Mesenchymal stem cell (in vitro differentiated cells and primary cell): ENCODE data around the gene IRF2.
A peak's percentile ranks its signal among the peaks of the same experiment; 100 is the strongest.

ENCODE experiments used
- DNase-seq: peaks from one replicate; pipeline ENCODE4 v3.0.0-alpha.2; 2013
- H2AFZ ChIP-seq: one replicate; pipeline ENCODE4 v1.6.1; 2013; ENCODE audit warnings: low read depth, mild to moderate bottlenecking, control low read depth, inconsistent platforms, low read length, moderate library complexity
- H2AK5ac ChIP-seq: 2 replicates; pipeline ENCODE4 v1.6.1; 2013; ENCODE audit warnings: low read length, moderate library complexity, mild to moderate bottlenecking, inconsistent platforms; ENCODE audit not compliant: severe bottlenecking
- H2BK120ac ChIP-seq: one replicate; pipeline ENCODE4 v1.6.1; 2013; ENCODE audit warnings: low read depth, mild to moderate bottlenecking, inconsistent platforms, low read length, moderate library complexity
- H2BK12ac ChIP-seq, 2 experiments: one replicate each; pipeline ENCODE4 v1.6.1; 2013; ENCODE audit warnings: inconsistent platforms in 2 of 2, low read length in 2 of 2, mild to moderate bottlenecking in 2 of 2, moderate library complexity in 2 of 2, control low read depth in 1 of 2
- H2BK15ac ChIP-seq: one replicate; pipeline ENCODE4 v1.6.1; 2013; ENCODE audit warnings: mild to moderate bottlenecking, low read depth, inconsistent platforms; ENCODE audit not compliant: poor library complexity, severe bottlenecking
- H2BK5ac ChIP-seq: 2 replicates; pipeline ENCODE4 v1.6.1; 2013; ENCODE audit warnings: low read depth, mild to moderate bottlenecking, low read length, control low read depth, inconsistent platforms; ENCODE audit not compliant: poor library complexity, severe bottlenecking
- H3K14ac ChIP-seq, 2 experiments: one replicate each; pipeline ENCODE4 v1.6.1; 2013; ENCODE audit warnings: inconsistent platforms in 2 of 2, low read length in 2 of 2, control low read depth in 1 of 2, mild to moderate bottlenecking in 1 of 2, moderate library complexity in 1 of 2
- H3K18ac ChIP-seq, 2 experiments: one replicate each; pipeline ENCODE4 v1.6.1; 2013; ENCODE audit warnings: inconsistent platforms in 2 of 2, low read length in 2 of 2, control low read depth in 1 of 2, low read depth in 1 of 2, mild to moderate bottlenecking in 1 of 2
- H3K23ac ChIP-seq, 2 experiments: one replicate each; pipeline ENCODE4 v1.6.1; 2013; ENCODE audit warnings: inconsistent platforms in 2 of 2, low read length in 2 of 2, mild to moderate bottlenecking in 2 of 2, moderate library complexity in 2 of 2, control low read depth in 1 of 2
- H3K27ac ChIP-seq: 2 replicates; pipeline ENCODE4 v1.5.1; 2013; ENCODE audit warnings: mild to moderate bottlenecking, moderate library complexity, low read length, control low read depth, inconsistent platforms; ENCODE audit not compliant: poor library complexity, severe bottlenecking
- H3K27me3 ChIP-seq, 2 experiments: 2 replicates each; pipeline versions ENCODE4 v1.6.1 to v1.7.0; 2013; ENCODE audit warnings: low read length in 2 of 2, mild to moderate bottlenecking in 2 of 2, moderate library complexity in 2 of 2, control low read depth in 1 of 2, inconsistent platforms in 1 of 2; ENCODE audit not compliant: control insufficient read depth in 1 of 2, insufficient read depth in 1 of 2
- H3K36me3 ChIP-seq, 2 experiments: 2 replicates each; pipeline versions ENCODE4 v1.6.1 to v1.7.0; 2013; ENCODE audit warnings: low read length in 2 of 2, control low read depth in 1 of 2, inconsistent platforms in 1 of 2, low read depth in 1 of 2, mild to moderate bottlenecking in 1 of 2; ENCODE audit not compliant: insufficient read depth in 2 of 2, control insufficient read depth in 1 of 2
- H3K4ac ChIP-seq, 2 experiments: one replicate each; pipeline ENCODE4 v1.6.1; 2013; ENCODE audit warnings: inconsistent platforms in 2 of 2, low read length in 2 of 2, mild to moderate bottlenecking in 2 of 2, moderate library complexity in 2 of 2, control low read depth in 1 of 2, low read depth in 1 of 2
- H3K4me1 ChIP-seq: 2 replicates; pipeline ENCODE4 v1.6.1; 2013; ENCODE audit warnings: low read depth, low read length, control low read depth; ENCODE audit not compliant: control insufficient read depth, insufficient read depth
- H3K4me2 ChIP-seq: 2 replicates; pipeline ENCODE4 v1.6.1; 2013; ENCODE audit warnings: low read length, mild to moderate bottlenecking, inconsistent platforms; ENCODE audit not compliant: poor library complexity, severe bottlenecking
- H3K4me3 ChIP-seq, 2 experiments: 2 replicates each; pipeline versions ENCODE4 v1.5.1 to v1.7.0; 2013; ENCODE audit warnings: low read length in 2 of 2, mild to moderate bottlenecking in 2 of 2, control low read depth in 1 of 2, low read depth in 1 of 2; ENCODE audit not compliant: insufficient read depth in 1 of 2
- H3K79me1 ChIP-seq: replicated peaks from 2 replicates; pipeline ENCODE4 v1.6.1; 2013; ENCODE audit warnings: mild to moderate bottlenecking, control low read depth, low read length, inconsistent platforms; ENCODE audit not compliant: poor library complexity, severe bottlenecking
- H3K9ac ChIP-seq: 2 replicates; pipeline ENCODE4 v1.7.0; 2013; ENCODE audit warnings: mild to moderate bottlenecking, low read length, moderate library complexity
- H3K9me3 ChIP-seq: 2 replicates; pipeline ENCODE4 v1.7.0; 2013; ENCODE audit warnings: mild to moderate bottlenecking, low read length; ENCODE audit not compliant: control insufficient read depth
- H4K8ac ChIP-seq: one replicate; pipeline ENCODE4 v1.6.1; 2013; ENCODE audit warnings: inconsistent platforms, mild to moderate bottlenecking, low read length, moderate library complexity
- H4K91ac ChIP-seq: one replicate; pipeline ENCODE4 v1.6.1; 2013; ENCODE audit warnings: mild to moderate bottlenecking, low read length, inconsistent platforms
- WGBS: methylation state at CpG from one replicate; pipeline ENCODE4 v1.1.7; 2013; ENCODE audit warnings: mixed read lengths; 5-methylcytosine and 5-hydroxymethylcytosine counted together

IRF2 gene

DNA sequence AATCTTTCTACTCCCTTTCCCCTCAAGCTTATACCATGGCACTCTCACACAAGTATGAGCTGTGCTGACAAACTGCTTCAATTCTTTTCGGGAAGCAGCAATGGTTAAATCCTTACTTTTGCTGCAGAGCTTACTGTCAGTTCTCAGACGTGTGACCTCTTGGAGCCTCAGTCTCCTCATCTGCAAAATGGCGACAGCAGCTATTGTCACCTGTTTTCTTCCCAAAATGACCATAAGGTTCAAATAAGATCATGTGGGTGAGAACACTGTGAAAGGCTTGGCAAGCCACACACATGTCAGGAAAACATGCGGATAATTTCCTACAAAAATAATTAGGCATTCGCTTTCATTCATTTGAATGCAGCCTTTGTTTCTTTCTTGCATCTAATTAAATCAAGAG lies 36.8 kb upstream of the IRF2 start:
- H2BK12ac ChIP-seq, result no peak overlapping the region
- H3K14ac ChIP-seq, result no peak overlapping the region

DNA sequence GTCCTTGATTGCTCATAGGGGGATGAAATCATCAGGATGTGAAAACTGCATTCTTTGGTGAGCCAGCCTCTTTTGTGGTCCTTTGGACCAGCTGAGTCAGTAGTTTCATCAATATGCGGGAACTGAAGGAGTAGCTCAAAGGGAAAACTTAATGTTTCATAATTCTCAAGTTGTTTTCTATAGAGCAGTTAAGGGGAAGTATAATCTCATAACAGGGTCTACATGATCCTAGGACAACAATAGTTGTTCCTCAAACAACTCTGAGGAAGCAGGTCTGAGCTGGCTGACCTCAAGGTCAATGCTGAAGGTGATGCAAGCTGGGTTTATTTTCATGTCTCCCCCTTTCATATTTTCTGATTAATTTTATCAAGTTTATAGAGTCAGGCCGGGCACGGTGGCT lies 36.1 kb upstream of the IRF2 start:
- Histone ChIP-seq H4K8ac (no peak overlapping the region), H3K27me3 (no peaks in the 10 kb centered on the region), H2BK15ac (no peak overlapping the region), H3K4ac (no peak overlapping the region), H3K4me3 (no peak overlapping the region), H2AK5ac (no peak overlapping the region), H3K18ac (no peak overlapping the region), H3K36me3 (no peaks in the 10 kb centered on the region), H2BK120ac (no peak overlapping the region), H3K79me1 (no peaks in the 10 kb centered on the region), H2BK12ac (no peak overlapping the region), H3K14ac (no peak overlapping the region), H2AFZ (no peak overlapping the region), H4K91ac (no peak overlapping the region), H3K23ac (no peak overlapping the region), H3K4me2 (no peak overlapping the region), H2BK5ac (no peak overlapping the region), H3K9me3 (no peaks in the 10 kb centered on the region), H3K4me1 (peaks cover 2% of the 10 kb centered on the region), H3K9ac (no peak overlapping the region), H3K27ac (no peak overlapping the region)
- WGBS, result 93% methylated on average over 2 of the region's 3 CpGs
- no peak for DNase-seq

More for the DNA sequence above, 36.8 kb upstream of the IRF2 start:
- Histone ChIP-seq H4K8ac (no peak overlapping the region), H3K4ac (no peak overlapping the region), H4K91ac (no peak overlapping the region), H3K4me1 (peaks cover 2% of the 10 kb centered on the region), H2BK5ac (no peak overlapping the region), H2BK120ac (no peak overlapping the region), H3K79me1 (no peaks in the 10 kb centered on the region), H3K36me3 (no peaks in the 10 kb centered on the region), H3K4me2 (no peak overlapping the region), H3K27me3 (no peaks in the 10 kb centered on the region), H2BK15ac (no peak overlapping the region), H3K9ac (no peak overlapping the region), H3K9me3 (no peaks in the 10 kb centered on the region), H3K27ac (no peak overlapping the region), H3K4me3 (no peak overlapping the region), H2AFZ (no peak overlapping the region), H3K18ac (no peak overlapping the region), H2AK5ac (no peak overlapping the region), H3K23ac (no peak overlapping the region)
- no peak for DNase-seq
- 97% methylated on average over 5 of the region's 5 CpGs for WGBS

DNA sequence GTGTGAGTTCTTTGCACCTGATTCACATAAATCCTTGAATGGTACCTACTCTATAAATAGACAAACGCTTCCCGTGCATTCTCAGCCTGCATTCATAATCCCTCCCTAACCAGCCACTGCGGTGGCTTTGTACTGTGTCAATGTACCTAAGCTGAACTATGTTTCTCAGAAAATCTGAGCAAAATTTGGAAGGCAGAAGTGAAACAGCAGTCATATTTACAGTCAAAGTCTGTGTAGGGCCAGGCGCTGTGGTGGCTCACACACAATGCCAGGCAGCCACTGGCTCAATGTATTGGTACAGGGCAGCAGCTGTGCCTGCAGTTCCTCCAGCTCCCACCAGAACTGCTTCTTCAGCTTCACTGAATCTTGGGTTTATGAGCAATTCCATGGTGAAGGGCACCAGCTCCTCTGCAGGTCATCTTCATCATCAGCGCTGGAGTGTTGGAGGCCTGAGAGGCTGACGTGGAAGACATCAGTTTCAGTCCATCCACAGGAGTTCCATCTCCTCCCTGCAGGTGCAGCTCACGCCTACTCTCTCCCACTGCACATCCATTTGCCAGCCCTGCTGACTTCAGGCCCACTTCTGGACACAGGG lies 32.3 kb upstream of the IRF2 start:
- Histone ChIP-seq H3K4me1 (peaks cover 3% of the 10 kb centered on the region), H3K4me2 (no peak overlapping the region), H3K27ac (no peak overlapping the region), H3K79me1 (no peaks in the 10 kb centered on the region), H3K23ac (no peak overlapping the region), H3K4ac (no peak overlapping the region), H2BK12ac (no peak overlapping the region), H3K36me3 (no peaks in the 10 kb centered on the region), H2AFZ (no peak overlapping the region), H3K4me3 (no peak overlapping the region), H4K8ac (peak overlapping the region; percentile 4), H2BK5ac (no peak overlapping the region), H2AK5ac (no peak overlapping the region), H3K27me3 (no peaks in the 10 kb centered on the region), H3K14ac (no peak overlapping the region), H3K9ac (no peak overlapping the region), H2BK15ac (no peak overlapping the region), H3K18ac (no peak overlapping the region), H3K9me3 (no peaks in the 10 kb centered on the region), H4K91ac (no peak overlapping the region), H2BK120ac (no peak overlapping the region)
- DNase-seq, result peak; percentile 10
- WGBS, result 90% methylated on average over 7 of the region's 7 CpGs

- H2BK12ac ChIP-seq, result no peak overlapping the region
- H3K27me3 ChIP-seq, result no peaks in the 10 kb centered on the region
- no peak overlapping the region for H2AK5ac ChIP-seq
- H2BK15ac ChIP-seq, result no peak overlapping the region
- H3K79me1 ChIP-seq, result no peaks in the 10 kb centered on the region
- H3K23ac ChIP-seq, result no peak overlapping the region
- peak overlapping the region; percentile 40 for H4K8ac ChIP-seq
- 93% methylated on average over 11 of the region's 11 CpGs for WGBS
- no peak overlapping the region for H4K91ac ChIP-seq
- no peak overlapping the region for H3K14ac ChIP-seq
- no peak for DNase-seq
- H2BK5ac ChIP-seq, result no peak overlapping the region
- no peak overlapping the region for H3K4me3 ChIP-seq
- no peak overlapping the region for H3K9ac ChIP-seq
- H2AFZ ChIP-seq, result no peak overlapping the region
- no peak overlapping the region for H3K4me2 ChIP-seq
- H3K9me3 ChIP-seq, result peaks cover 1% of the 10 kb centered on the region
- H2BK120ac ChIP-seq, result no peak overlapping the region
- H3K4me1 ChIP-seq, result peaks cover 3% of the 10 kb centered on the region
- no peaks in the 10 kb centered on the region for H3K36me3 ChIP-seq
- no peak overlapping the region for H3K4ac ChIP-seq
- H3K27ac ChIP-seq, result no peak overlapping the region
- H3K18ac ChIP-seq, result no peak overlapping the region
These were observed 30.0 kb upstream of the IRF2 start for GRCh38 chr4:184504385-184504784.
